HL-60 (cell line): ENCODE results near the gene DOCK1.

Experiments used
- CTCF ChIP-seq: IDR thresholded peaks from one replicate; pipeline ENCODE4 v1.5.1; 2011; ENCODE audit warnings: low read length, control low read depth, inconsistent platforms; ENCODE audit not compliant: insufficient read depth
- POLR2AphosphoS5 ChIP-seq: IDR thresholded peaks from 2 replicates; pipeline ENCODE4 v1.6.1; 2012; ENCODE audit warnings: low read depth
- REST ChIP-seq: IDR thresholded peaks from 2 replicates; pipeline ENCODE4 v1.6.1; 2012; ENCODE audit warnings: low read depth; ENCODE audit not compliant: insufficient replicate concordance

- TF ChIP-seq CTCF (no peak), POLR2AphosphoS5 (no peak), REST (no peak)
Observed at GRCh38 chr10:126959906-126960685, 54.9 kb downstream of the DOCK1 start.
